T-helper 1 cell treated with Interleukin-12 subunit alpha and Interleukin-12 subunit beta and Interleukin-4 antibody, amounts not matched to agents 30 ng/mL and 1 ng/mL, for 36 hours (primary cell): ENCODE measurements around the gene SHISA6. TPM values are rescaled to one million over a fixed set of nuclear protein-coding genes. Genes with fewer than 3 reads are reported as not detected.

Source experiments
- intact Hi-C: fragments of 100-400 bp; cut with micrococcal nuclease; formaldehyde crosslinking; loops from one replicate; pipeline ENCODE4 v1.15.1; 2024
- total RNA-seq: library from RNA; stranded (reverse); gene quantifications from 2 replicates; pipeline ENCODE4 v1.2.3, GENCODE V29; 2022

SHISA6 gene
- total RNA-seq, 1 donor from 2014 or later: not detected

- intact Hi-C loops: no loop called here
Observed at GRCh38 chr17:11578998-11579397, 338.0 kb downstream of the SHISA6 start.

DNA sequence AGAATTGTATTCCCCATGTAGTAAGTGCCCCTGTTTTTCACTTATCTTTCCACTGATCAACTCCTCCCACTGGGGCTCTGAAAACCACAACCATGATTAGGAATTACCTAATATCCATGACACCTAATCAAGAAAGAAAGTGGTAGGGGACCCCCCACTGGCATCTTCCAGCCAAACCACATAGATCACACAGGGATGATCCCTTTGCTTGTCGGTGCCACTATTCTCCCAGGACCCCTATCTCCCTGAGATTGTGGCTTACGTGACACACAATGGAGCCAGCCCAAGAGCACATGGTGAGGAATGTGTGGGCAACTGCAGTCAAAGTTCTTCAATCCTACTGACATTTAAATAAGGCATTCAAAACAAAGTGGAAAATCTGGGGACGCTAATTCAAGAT is 339.7 kb downstream of the SHISA6 start:
- intact Hi-C loops: no loop called here

GRCh38 chr17:11582217-11582616 is 341.2 kb downstream of the SHISA6 start:
- intact Hi-C loops: no loop called here

DNA sequence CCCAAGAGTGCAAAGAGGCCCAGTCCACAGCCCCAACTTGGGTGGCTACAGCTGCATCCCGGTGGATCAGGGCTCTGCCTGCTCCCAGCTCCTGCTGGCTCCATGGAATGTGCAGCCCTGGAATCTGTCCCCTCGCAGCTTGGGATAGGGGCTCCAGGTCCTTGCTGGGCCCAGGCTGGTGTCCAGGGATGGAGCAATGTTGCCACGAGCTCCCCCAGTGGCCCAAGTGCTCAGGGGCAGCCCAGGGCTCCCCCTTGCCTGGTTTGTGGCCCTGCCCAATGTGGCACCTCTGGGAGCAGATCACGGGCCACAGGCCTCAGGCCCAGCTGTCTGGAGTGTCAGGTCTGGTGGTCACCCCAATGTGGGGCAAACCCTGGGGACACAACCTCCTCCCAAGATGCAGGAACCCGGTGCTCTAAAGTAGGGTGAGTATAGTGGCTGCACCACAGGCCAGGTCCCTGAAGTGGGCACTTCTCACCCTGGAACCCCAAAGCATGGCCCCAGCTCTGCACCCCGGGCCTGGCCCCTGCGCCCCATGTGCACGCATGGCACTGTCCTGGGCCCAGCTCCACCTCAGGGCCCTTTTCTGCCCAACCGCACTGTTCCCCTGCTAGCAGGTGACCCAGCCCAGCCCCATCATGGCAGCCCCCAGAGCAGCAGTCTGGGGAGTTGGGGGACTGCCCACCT is 342.4 kb downstream of the SHISA6 start:
- intact Hi-C loops: no loop called here

DNA sequence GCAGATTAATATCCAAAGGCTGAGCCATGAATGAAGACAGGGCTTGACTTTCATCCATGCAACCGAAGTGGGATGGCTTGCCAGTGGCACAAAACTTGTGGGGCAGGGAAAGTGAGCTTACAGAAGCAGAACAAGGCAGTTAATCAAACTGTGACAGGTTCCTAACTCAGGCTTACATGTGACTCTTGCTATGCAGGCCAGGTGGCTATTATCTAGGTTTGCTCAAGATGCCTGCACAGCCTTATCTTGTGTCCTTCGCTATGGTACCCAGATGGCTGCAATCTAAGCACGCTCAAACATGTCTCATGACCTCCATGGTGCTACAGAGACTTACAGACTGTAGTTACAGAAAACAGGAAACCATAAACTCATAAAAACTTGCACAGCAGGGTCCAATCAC is 348.7 kb downstream of the SHISA6 start:
- intact Hi-C loops: no loop called here

- intact Hi-C loops: no loop called here
Observed at GRCh38 chr17:11598274-11599221, 357.5 kb downstream of the SHISA6 start, which contains the start of gene DNAH9. Gene DNAH9 (plus strand): TSS chr17:11598470. CDS start chr17:11598499, 29 bp downstream.

- intact Hi-C loops: no loop called here
Observed at GRCh38 chr17:11601661-11602060, 360.6 kb downstream of the SHISA6 start.

GRCh38 chr17:11608396-11608795 is 367.4 kb downstream of the SHISA6 start:
- intact Hi-C loops: no loop called here

GRCh38 chr17:11610999-11611566 is 370.1 kb downstream of the SHISA6 start:
- intact Hi-C loops: no loop called here

- intact Hi-C loops: no loop called here
Observed at GRCh38 chr17:11612956-11613355, 371.9 kb downstream of the SHISA6 start.
